GM19035 (cell line): ENCODE results near the gene PRTFDC1.
"Not testable (repeated sequence)": the region's sequence is repeated elsewhere in the genome, so short reads cannot be mapped to it uniquely, and the experiment has no call there.

Source experiments
- ATAC-seq: cut with Tn5 transposase; IDR thresholded peaks from one replicate; pipeline ENCODE4 v1.9.1; 2021; ENCODE audit not compliant: unreplicated experiment

PRTFDC1 gene

DNA sequence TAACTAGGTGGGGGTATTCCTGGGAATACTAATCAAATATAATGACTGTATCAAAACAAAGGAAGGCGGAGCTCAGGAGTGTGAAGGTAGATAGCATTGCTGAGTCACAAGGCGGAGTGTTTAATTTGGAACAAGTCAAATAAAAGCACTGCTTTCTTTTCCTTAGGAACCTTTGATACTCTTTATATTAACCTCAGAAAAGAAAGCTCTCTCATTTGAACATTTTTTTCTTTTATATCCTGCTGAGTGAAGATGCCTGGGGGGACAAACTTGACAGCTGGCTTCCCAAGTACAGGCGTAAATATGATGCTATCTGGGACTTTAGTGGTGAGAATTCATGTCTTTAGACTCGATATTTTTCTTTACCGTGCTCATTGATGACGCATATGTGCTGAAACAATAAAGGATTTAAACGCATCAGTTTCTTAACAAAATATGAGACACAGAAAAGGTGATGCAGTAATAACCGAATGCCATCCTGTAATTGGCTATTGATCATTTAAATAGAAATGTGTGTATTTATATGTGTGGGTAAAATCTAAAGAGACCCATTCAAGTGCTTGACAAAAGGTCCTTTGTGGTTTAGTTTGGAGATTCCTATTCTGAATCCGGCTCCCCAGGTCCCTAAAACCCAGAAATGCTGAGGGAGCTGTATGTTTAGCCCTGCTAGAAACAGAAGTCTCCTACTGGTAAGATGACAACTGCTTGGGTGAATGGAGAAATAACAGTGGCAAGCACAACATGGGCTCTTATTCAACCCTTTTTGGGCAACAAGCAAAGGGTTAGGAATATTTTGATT lies 102.7 kb downstream of the PRTFDC1 start:
- no peak for ATAC-seq

- ATAC-seq: no peak
Observed at GRCh38 chr10:24849051-24849450, 103.4 kb downstream of the PRTFDC1 start.

DNA sequence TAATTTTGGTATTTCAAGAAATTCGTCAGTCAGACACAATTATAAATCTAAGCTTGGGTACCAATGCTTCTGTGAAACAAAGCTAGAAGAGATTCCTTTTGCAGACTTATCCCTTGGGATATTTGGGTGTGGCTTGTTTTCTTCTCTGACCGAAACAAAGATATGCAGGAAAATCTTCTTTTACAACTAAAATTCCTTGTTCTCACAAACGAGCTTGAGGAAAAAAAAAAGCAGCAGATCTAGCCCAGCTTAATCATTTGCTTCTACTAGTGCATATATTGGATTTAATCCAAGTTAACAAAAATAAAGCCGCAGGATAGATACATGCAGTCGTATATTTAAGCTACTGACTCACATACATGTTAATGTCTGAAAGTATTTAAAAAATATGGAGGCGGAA lies 104.2 kb downstream of the PRTFDC1 start:
- no peak for ATAC-seq

DNA sequence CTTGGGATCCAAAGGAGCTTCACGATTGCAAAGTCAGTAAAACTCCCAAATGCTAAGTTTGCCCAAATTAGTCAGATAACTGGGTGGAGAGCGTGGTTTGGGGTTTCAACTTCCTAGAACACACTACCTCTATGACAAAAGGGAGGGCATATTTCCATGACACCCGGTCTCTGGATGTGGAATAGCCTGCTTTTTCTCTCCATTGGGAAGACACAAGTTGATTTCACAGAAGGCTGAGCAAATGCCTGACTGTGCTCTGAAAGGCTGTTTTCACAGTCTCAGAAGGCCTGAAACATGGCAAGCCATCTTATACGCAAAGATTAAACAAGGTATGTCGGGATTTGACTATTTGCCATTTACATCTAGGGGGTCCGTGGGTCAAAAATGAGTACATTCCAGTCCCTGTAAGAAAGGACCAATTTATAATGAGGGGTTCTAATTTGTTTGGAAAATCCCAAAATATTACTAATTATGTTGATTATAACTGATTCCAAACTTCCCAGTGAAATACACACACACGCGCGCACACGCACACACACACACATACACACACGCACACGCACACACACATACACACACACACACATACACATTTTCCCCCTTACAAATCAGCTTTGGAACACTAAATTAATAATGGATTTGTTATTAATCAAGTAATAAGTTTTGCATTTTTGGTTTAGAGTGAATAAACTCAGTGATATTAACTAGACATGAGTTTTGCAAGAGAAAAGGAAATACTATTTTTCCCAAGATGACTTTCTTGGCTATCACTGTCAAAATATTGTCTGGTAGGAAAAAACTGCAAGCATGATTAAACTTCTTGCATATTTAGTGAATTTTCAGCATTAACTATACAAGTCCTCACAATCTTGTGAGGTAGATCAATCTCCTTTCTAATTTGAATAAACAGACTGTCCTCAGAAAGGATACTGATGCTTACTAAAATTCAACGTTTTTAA lies 105.0 kb downstream of the PRTFDC1 start:
- no peak for ATAC-seq

DNA sequence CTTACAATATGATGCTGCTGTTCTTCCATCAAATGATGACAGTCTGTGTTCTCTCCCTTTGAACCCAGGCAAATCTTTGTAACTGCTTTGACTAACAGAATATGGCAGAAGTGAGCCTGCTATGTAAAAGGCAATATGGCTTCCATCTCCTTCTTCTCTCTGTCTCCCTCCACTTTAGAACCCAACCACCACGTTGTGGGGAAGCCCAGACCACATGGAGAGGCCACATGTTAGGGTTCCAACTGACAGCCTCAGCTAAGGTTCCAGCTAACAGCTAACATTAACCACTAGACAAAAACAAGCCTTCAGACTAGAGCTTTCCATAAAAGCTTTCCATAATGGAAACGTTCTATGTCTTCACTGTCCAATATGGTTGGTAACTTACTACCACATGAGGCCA lies 107.7 kb downstream of the PRTFDC1 start:
- ATAC-seq: no peak

DNA sequence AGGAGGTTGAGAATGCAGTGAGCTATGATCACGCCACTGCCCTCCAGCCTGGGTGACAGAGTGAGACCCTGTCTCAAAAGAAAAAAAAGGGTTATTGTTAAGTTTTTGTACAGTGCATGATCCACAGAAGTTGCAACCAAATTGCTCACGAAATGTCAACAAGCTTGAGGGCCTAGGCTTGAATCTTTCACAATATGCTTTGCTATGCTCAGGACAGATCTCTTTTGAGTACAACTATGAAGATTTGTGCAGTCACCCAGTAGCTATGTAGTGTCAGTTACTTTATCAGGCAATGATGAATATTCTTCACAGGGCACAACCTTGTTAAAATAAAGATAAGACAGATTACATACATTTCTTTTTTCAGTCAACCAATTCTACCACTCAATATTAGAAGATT lies 109.2 kb downstream of the PRTFDC1 start:
- ATAC-seq: no peak

DNA sequence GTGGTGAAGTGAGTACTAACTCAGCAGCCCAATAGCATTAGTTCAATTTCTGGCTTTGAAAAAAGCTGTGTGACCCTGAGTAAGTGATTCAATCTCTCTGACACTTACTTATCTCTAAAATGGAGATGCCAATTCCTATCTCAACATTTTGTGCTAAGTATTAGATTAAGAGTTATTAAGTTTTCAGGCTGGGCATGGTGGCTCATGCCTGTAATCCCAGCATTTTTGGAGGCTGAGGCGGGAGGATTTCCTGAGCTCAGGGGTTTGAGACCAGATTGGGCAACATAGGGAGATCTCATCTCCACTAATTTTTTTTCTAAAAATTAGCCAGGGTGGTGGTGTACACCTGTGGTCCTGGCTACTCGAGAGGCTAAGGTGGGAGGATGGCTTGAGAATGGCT lies 109.5 kb downstream of the PRTFDC1 start:
- no peak for ATAC-seq

DNA sequence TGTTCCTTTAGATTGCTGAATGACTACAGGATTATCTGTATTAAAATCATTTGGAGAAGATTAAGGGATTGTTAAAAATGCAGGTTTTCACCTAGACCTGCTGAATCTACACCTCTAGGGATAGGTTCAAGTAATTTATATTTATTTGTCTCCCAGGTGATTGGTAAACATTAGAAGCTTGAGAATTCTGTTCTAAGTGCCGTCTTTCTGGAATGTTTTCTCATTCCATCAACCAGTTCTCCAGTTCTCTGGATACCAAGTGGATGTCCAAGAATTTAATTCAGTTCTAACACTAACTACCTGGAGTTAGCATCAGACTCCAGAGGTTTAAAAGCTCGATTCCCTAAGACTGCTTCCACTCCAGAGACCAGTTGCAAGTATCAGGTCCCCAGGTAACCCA lies 110.9 kb downstream of the PRTFDC1 start:
- ATAC-seq: no peak

GRCh38 chr10:24840784-24841183 lies 111.6 kb downstream of the PRTFDC1 start:
- ATAC-seq: no peak

DNA sequence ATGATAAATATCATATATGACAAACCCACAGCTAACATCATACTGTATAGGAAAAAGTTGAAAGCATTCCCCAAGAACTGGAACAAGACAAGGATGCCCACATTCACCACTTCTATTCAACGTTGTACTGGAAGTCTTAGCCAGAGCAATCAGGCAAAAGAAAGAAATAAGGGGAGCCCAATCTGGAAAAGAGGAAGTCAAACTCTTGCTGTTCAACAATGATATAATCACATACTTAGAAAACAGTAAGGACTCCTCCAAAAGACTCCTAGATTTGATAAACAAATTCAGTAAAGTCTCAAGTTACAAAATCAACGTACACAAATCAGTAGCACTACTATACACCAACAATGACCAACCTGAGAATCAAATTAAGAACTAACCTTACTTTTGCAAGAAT lies 114.6 kb downstream of the PRTFDC1 start:
- ATAC-seq: not testable (repeated sequence)

GRCh38 chr10:24834869-24835268 lies 117.5 kb downstream of the PRTFDC1 start:
- ATAC-seq: no peak

GRCh38 chr10:24826009-24826408 lies 126.4 kb downstream of the PRTFDC1 start:
- no peak for ATAC-seq

DNA sequence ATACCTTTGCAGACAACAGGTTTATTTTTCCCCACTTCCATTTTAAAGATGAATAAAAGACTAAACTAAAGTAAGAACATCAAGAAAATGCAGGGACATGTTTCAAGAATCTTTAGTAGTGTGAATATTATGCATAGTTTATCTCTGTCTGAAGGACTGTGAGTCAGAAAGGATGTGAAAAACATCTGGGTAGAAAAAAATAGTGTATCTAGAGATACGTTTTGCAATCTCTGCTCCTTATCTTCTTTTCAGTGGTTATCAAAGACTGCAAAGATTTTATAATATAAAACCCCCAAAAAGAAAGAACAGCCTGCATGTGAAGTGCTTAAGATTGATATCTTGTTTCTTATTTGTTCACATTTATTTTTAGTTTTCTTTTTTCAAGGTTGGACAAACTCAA lies 126.9 kb downstream of the PRTFDC1 start:
- no peak for ATAC-seq

DNA sequence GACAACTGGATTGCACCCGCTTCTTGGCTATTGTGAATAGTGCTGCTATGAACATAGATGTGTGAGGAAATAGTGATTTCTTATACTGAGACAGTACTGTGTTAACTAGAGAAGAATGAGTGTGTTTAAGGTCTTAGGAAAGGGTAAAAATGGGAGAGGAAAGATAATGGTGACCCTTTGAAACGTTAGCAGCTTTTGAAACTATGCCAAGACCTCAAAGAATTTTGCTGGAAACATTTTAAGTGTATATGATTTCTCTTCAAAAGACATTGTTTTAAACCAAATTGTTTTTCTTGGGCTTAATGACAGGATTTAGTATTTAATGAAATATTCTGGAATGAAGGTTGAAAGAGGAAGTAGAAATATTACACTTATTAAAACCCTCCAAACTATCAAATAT lies 127.9 kb downstream of the PRTFDC1 start:
- ATAC-seq: no peak

GRCh38 chr10:24824124-24824523 lies 128.3 kb downstream of the PRTFDC1 start:
- ATAC-seq: no peak

- ATAC-seq: peak; percentile 69
Observed at GRCh38 chr10:24822590-24822989, 129.8 kb downstream of the PRTFDC1 start.

DNA sequence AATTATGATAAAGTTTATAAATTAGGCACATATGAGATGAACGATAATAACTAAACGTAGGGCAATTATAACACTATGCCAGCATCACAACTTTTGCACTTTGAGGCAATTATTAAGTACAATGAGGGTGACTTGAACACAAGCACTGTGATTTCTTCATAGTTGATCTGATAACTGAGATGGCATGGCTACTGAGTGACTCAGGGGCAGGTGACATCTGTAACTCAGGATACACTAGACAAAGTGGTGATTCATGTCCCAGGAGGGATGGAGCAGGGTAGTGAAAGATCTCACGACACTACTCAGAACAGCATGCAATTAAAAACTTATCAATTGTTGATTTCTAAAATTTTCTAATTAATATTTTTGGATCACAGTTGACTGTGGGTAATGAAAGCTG lies 130.4 kb downstream of the PRTFDC1 start:
- no peak for ATAC-seq

GRCh38 chr10:24816868-24817396 lies 135.5 kb downstream of the PRTFDC1 start:
- no peak for ATAC-seq

DNA sequence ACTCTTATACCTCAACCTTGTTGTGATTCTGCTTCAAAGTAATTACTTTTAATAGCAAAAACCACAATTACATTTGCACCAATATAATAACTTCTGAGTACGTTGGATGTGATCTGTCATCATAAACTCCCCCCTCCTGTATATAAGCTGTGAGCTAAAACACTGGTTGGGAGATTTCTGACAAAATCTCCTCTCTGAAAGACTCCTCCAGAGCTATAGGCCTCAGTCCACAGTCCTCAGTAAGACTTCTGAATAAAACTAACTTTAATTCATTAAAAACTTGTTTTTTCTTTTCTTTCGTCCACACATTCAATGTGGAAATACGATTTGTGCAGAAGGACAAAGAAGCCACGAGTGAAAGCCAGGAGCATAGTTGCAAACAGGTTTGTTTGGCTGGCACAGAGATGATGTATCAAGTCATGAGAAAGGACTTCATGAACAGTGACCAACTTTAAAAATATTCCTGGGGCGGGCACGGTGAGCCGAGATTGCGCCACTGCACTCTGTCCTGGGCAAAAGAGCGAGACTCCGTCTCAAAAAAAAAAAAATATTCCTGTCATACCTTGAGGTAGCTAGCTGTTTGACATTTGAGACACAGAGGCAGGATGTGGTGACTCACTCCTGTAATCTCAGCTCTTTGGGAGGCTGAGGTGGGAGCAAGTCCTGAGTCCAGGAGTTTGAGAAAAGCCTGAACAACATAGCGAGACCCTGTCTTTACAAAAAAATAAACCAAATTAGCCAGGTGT lies 137.7 kb downstream of the PRTFDC1 start:
- no peak for ATAC-seq

DNA sequence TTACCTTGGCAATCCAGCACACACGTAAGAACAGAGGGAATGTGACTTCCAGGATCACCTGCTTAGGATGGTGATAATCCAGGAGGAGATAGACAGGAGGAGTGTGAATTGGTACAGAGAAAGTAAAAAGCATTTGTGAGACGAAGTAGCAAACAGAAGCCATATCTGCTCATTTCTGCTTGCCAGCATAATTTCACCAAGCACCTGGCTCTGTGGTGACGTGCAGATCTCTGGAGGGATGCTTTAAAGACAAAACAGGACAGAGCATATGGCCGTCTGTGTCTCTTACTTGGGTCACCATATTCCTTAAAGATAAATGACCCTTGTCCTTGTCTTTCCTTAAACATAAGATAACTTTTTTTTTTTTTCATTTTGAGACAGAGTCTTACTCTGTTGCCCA lies 138.6 kb downstream of the PRTFDC1 start:
- no peak for ATAC-seq

GRCh38 chr10:24806262-24806661 lies 146.1 kb downstream of the PRTFDC1 start:
- no peak for ATAC-seq
